ENCODE results near the gene RAB39B.

Gene RAB39B

GRCh38 chrX:155215443-155216178, 48.7 kb downstream of the RAB39B start:
- DNase-seq = no peak

DNA sequence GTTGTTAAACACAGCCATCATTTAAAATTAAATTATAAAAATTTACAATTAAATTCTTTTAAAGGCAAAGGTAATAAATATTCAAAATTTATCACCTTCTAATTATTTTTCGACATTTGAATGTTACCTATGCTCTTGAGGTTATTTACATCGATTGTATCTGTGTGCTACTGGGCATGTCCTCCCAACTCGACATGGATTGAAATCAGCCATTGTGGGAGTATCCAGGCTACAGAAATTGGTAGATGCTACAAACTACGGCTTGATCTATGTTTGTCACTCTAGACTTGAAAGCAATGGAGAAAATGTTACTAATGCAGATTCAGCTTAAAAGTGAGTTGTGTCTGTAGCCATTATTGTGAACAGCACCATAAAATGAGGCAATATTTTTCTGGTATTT, 50.6 kb downstream of the RAB39B start:
- DNase-seq = no peak

- no peak for DNase-seq
These were observed 53.1 kb downstream of the RAB39B start for GRCh38 chrX:155211208-155211607.
